IPS-NIHi7 (cell line): ENCODE measurements around the gene UST.

Source experiments
- DNase-seq: peaks from one replicate; pipeline ENCODE4 v3.0.0; 2012; ENCODE audit warnings: mixed read lengths; ENCODE audit errors: extremely low spot score

The UST gene

DNA sequence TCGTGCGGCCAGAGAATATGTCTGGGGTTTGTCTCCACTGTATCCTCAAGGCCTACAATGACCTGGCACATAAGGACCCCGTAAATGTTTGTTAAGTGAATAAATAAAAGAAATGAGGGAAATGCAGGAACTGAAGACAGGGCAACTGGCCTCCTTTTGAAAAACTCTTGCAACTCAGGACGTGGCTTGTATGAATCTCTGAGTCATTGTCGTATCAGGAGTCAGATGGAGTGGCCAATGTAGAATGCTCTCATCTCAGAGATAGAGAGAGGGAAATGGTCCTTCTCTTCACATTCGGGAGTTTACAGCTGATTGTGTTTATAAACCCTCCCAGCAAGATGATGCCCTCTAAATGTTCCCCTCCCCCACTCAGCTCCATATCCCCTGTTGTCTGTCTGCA lies 57.1 kb downstream of the UST start:
- no peak for DNase-seq

DNA sequence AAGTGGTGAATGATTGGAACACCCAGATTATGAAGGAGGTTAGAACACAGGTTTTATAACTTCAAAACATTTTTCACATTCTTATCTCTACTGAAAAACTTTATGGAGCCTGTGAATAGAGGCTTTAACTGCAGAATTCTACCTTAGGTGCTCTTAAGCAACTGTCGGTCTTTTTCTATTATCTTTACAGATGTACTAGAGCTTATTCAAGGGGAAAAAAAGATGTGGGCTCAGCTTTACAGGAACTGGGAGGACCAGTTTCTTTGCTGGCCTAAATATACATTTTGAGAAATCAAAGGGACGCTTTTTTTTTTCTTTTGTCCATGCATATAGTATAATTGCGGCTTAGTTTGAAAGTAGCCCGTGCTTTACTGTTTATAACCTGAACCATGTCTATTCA lies 58.9 kb downstream of the UST start:
- DNase-seq: no peak

DNA sequence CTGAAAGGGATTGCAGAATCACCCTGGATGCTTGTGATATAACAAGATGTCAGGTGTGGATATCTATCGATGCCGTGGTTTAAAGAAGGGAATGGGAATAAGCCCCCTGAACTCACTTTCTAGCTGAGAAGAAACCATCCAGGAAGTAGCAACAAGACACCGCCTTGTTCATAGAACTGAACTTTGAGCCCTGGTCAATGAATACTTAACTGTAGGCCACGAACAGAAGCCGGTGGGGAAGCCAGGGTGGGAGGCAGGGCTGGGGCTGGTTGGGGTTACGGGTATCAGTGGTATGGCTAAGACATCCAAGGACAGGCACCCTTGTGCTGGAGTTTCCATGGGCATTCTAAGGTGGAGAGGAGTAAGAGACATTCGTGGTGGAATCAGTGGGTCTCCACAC lies 61.0 kb downstream of the UST start:
- no peak for DNase-seq

DNA sequence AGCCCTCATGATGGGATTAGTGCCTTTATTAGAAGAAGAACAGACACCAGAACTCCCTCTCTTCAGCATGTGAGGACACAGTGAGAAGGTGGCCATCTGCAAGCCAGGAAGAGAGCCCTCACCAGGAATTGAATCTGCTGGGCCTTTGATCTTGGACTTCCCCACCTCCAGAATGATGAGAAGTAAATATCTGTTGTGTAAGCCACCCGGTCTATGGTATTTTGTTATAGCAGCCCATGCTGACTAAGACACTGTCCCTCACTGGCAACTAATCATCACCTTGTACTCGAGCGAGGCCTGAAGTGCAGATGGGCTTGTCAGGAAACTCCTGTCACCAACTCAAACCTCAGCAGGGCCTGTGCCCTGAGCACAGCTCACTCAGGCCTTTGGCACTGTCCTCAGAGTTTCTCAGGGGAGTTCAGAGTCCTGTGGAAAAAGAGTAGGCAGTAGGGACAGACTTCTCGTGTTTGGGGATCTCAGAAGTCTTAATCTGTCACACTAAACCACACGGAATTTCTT lies 62.0 kb downstream of the UST start:
- DNase-seq: no peak

DNA sequence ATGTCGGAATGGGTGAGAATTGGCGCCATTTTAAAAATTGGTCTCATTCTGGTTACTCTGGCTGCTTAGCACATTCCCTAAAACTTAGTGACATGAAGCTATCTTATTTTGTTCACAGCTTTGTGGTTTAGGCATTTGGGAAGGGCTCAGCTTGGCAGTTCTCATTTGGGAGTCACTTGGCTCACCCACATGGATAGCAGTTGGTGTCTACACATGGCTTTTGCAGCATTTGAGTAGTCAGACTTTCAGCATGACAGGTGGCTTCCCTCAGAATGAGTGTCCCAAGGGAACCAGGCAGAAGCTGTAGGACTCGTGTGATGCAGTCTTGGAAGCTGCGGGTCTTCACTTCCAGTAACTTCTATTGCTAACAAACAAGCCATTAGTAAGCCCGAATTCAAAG lies 64.6 kb downstream of the UST start:
- DNase-seq: no peak

DNA sequence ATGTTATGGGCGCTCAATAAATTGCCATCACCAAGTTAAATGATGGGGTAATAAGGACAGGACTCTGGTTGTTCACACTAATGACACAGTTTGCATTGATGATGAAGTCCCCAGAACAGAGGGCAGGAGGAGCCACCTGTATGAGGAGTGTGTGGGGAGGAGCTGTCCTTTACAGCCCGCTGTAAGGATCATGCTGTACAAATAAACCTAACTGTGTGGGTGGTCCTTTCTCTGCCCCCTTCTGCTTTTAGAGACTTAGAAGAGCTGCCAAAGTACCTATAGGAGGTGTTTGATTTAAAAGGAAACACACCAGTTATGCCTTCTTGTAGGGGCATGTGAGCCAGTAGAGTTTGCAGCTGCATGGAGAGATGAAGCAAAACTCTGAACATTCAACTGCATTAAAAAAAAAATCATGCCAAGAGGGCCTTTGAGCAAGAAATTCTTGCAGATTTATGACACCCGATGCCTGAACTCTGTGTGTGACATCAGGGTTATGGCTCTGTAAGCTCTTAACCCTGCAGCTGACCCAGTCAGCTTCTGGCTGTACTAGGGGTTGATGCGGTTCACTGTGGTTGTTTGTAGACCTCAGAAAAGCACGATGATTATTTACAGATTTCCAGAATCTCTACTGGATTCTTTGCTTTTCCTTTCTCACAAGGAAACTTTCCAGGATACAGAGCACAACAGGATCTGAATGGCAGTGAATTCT lies 67.4 kb downstream of the UST start:
- no peak for DNase-seq

DNA sequence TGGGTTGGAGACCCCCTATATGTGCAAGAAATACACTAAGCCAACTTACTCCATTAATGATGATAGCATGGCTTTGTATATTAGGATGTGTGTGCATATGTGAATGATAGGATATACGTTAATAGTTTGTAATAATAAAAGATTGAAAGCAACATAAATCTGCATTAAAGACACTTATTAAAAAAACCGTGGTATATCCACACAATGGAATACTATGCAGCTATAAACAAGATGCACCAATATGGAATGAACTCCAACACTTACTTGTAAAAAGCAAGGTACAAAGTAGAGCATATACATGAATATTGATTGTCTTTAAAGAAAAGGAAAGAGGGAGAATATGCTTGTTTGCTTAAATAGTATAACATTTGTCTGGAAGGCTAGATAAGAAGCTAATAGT lies 68.0 kb downstream of the UST start:
- no peak for DNase-seq

DNA sequence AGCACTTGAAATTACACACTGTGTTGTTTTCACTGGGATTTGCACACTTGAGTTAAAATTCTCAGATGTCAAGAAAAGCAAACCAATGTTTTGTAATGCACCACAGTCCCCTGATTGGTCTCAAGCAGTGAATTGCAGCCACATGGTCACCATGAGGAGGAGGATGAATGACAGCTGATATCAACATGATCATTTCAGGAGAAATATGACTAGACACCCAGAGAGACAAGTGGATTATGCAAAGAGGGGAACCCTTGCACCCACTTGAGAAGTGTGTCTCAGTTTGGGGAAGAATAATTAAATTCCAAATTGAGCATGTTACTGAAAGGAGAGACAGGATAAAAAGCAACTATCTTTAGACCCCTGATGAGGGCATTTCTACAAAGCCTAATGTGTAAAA lies 69.3 kb downstream of the UST start:
- DNase-seq: no peak

DNA sequence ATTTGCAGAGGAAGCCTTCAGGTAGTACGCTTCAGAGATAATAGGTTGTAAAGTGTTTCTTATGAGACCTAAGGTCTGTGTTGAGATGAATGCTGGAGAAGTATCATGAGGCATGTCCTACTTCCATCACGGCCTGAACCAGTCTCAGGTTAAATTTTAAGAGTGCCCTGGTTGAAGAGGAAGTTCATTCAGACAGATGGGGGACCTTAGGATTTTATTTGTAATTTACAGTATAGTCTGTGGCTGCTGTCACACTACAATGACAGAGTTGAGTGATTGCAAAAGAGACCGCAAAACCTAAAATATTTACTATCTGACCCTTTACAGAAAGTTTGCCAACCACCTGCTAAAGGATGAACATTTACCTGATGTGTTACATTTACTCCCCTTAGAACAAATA lies 70.9 kb downstream of the UST start:
- DNase-seq: no peak

DNA sequence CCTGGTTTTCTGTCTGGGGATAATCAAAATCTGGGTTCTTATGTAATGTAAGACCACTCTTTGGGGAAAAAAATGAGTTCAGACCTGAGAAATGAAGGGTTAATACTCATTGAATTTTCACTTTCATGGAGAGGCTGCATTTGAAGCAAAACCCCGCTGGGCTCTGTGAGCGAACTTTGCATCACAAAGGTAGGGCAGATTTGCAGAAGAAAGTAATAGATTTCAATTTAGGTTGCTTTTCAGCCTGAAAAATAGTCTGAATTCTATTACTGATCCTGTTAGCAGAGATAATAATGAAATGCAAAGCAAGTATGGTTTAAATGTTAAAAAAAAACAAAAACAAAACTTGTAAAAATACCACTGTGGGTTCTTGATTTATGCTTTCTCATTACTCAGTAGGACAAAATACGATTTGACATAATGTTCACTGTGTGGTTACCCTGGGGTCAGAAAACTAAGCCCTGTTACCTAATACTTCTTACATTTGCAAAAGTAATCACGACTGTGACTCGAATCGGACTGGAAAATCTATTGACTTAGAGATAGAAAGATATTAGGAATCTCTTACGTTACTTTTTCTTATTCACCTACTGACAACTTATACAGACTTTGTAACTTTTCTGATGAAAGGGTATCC lies 72.2 kb downstream of the UST start:
- peak; percentile 47 for DNase-seq

DNA sequence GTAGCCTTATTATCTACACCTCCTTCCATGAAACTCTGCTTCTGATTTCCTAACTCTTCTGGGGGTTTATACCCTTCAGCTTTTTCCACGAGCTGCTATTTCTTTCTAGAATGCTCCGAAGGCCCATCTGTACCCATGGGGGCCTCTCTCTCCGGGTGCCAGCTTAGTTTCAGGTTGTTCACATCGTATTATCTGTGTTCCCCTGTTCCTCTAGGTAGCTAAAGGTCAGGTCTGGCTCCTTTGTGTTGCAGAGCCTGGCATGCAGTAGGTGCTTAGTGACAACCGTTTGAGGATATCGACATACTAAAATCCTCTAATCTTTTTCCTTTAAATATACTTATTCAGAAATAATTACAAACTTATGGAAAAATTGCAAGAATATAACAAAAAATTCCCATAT lies 73.0 kb downstream of the UST start:
- DNase-seq: no peak

DNA sequence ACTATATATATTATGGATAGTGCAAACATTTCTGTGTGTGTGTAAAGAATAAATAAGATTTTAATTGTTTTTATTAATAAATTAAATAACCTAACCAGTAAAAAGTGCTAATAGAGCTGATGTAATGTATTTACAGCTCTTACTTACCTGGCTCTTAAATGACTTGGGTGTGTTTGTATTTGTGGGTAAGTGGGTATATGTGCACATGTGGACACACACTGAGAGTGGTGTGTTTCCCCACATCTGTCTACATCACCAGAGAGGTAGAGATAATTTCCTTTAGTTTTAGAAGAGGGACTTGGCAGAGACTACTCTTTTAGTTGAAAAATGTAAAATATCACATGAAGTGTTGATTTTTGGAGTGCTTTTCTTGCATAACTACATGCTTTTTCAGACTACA lies 76.0 kb downstream of the UST start:
- DNase-seq: no peak

DNA sequence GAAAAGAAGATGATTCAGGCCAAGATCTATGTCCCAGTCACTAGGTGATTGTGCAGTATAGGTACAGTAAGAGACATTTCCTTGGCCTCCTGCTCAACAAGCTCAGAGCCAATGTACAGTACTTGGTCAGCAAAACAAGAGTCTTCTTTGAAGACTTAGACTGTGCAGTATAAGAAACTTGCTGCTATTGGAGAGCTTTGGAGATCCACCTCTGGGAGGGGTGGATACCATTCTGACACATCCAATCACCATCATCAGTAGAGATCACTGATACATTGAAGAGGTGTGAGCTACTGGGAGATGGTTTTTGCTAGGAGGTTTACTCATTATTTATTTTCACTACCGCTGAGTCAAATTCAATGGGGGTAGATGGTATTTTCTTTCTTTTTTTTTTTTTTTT lies 77.5 kb downstream of the UST start:
- no peak for DNase-seq

DNA sequence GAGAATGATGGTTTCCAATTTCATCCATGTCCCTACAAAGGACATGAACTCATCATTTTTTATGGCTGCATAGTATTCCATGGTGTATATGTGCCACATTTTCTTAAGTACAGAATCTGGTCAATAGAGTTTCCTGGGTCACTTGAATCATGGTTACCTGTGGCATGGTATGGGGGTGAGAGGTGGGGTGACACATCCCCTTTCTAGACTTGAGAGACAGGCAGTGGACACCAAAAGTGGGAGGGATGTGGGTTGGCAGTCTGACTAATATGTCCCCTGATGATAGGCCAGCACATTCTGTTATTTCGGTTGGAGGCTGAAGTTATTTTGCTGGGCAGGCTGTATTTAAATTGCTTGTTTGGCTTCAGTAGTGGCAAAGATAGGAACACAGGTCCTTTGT lies 78.1 kb downstream of the UST start:
- DNase-seq: no peak

DNA sequence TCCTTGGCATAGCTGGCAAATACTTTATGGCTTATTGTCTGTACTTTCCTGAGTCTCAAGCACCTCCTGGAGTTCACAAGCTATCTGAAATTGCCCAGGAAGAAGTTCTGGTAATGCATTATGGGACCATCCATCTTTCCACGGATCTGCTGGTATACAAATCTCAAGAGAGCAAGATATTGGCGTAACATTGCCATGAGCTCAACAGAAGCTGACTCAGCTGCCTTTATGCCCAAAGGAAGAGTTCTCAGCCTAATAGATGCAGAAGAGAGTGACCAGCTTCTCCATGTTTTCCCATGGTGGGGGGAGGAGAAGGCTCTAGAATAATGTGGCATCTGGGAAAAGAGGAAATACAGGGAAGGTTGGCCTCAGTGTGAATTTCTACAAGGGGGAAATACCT lies 78.7 kb downstream of the UST start:
- no peak for DNase-seq

DNA sequence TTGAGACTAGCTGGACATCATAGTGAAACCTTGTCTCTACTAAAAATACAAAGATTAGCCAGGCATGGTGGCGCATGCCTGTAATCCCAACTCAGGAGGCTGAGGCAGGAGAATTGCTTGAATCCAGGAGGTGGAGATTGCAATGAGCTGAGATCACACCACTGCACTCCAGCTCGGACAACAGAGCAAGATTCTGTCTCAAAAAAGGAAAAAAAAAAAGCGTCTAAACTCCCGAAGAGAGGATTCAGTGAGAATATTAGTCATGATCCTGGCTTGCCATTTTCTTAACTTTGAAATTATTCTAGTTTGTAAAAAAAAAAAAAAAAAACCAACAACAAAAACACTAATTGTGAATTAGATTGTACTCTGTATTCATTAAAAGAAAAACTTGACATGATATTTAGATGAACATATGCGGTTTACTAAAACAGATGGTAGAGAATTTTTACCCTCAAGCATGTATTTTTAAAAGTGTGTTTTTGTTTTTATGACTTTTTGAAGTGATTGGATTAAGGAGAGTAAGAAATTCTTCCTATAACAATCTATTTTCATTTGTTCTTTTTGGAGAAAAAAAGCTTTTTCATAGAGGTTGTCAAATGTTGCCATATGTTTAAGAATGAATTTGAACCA lies 80.7 kb downstream of the UST start:
- no peak for DNase-seq

DNA sequence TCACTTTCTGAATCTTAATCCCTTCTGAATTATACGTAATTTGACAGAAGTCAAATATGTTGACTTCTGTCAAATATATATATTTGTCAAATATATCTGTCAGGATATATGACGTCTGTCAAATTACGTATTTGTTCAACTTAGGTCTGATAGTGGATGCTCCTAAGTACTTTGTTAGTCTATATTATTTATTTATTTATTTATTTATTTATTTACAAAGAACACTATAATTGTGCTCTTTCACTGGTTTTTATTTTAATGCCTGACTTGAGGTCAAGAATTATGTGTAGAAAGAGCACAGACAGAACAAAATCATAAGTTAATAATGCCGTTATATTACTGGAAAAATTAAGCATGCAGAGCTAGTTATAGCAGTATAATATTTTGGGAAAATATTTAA lies 81.2 kb downstream of the UST start:
- no peak for DNase-seq

DNA sequence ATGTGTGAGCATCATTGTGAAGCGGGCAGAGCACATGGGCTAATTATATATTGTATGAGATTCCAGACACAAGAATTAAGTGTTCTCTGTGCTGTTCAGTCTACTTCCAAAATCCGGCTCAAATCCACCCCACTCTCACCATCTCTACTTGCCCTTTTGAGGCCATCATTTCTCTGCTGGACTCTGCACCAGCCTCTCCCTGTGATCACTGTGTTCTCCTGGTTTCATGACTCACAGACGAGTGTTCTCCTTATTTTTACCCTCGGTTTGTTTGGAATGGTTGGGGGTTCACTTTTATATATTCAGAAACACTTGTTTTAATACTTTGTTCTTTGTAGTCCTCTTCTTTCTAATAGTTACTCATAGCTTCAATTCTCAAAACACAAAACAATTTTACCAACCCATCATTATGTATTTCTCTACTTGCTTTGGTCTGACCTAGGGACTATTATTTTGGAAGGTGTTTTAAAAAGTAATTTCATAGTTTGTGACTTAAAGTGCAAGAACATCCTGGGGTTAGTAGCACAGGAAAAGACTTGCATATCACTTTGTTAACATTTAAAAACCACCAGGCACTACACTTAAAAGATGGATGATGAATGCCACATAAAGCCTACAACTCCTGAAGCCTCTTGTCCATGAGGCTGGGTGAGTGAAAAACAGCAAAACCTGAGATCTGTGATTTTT lies 82.7 kb downstream of the UST start:
- no peak for DNase-seq

DNA sequence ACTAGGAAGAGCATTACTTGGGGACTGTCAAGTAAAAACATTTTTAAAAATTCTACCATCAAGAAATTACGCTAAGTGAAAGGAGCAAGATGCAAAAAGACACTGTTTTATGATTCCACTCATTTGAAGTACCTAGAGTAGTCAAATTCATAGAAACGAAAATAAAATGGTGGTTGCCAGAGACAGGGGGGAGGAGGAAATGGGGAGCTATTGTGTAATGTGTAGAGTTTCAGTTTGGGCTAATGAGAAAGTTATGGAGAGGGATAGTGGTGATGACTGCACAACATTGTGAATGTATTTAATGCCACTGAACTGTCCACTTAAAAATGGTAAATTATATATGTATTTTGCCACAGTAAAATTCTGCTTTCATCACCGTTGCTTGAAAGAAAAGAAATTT lies 83.8 kb downstream of the UST start:
- DNase-seq: no peak

DNA sequence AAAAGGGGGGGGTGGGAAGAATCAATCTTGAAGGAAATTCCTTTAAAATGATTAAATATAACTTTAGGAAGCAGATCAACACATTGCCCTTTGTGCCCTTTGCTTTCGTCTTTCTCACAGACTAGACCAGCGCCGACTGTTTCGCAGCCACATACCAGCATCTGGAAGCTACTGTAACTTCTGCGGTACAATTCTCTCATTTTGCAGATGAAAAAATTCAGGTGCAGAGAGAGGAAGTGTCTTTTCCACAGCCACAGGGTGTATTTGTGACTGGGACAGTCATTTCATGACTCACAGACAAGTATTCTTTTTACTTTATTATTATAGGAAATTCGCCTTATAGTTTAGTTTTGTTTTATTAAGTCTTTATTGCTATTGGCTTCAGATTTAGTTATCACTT lies 84.2 kb downstream of the UST start:
- no peak for DNase-seq

DNA sequence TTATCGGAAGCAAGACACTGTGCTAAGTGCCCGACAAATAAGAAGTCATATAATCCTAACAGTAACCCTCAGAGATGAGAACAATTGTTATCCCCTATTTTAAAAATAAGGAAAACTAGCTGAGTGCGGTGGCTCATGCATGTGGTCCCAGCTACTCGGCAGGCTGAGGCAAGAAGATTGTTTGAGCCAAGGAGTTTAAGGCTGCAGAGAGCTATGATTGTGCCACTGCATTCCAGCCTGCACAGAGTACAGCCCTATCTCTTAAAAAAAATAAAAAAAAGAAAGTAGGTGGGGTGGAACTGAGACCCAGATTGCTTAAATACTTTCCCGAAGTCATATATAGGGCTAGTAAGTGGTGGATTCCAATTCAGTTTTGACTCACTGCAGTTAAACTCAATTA lies 84.7 kb downstream of the UST start:
- DNase-seq: no peak

DNA sequence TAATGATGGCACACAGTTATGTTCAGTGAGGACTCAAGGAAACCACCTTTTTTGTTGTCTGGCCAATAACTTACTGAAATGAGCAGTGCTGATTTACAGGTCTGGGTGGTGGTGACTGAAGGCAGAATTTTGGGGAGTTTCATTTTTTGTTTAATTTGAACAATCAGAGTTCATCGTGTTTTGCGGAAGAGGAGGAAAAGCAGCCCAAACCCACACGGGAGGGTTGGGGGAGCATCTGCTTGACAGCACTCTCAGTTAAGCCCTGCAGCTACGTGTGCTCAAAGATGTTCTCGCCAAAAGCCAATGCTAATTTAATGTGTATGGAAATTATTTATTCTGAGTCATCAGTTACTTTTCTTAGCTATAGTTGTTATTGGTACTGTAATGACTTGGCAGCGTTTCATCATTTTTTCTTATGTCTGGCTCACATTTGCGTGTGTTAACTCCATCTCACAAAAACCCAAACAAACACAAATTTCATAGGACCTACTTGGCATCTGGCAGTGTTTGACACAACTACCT lies 89.2 kb downstream of the UST start:
- no peak for DNase-seq
